SK-N-SH treated with all-trans-retinoic acid at 6 μM for 48 hours (cell line): ENCODE measurements around the gene DOK5.

Experiments used
- ATAC-seq: fragments of 200-7000 bp; cut with Tn5 transposase; 3 replicates; pipeline ENCODE4 v1.9.1; 2020; ENCODE audit warnings: mild to moderate bottlenecking, moderate library complexity
- ARNTL ChIP-seq: fragments of 450-650 bp; formaldehyde crosslinking; IDR thresholded peaks from 2 replicates; pipeline ENCODE4 v1.5.0; 2020; ENCODE audit warnings: low read depth, mild to moderate bottlenecking, moderate library complexity, borderline replicate concordance
- BACH2 ChIP-seq: fragments of 250-450 bp; sonication (Bioruptor Pico); IDR thresholded peaks from 2 replicates; pipeline ENCODE4 v1.9.0; 2021; ENCODE audit warnings: mild to moderate bottlenecking, borderline replicate concordance
- CSDC2 ChIP-seq: fragments of 250-450 bp; sonication (Bioruptor Pico); IDR thresholded peaks from 2 replicates; pipeline ENCODE4 v1.5.0; 2020; ENCODE audit warnings: mild to moderate bottlenecking, moderate library complexity
- CSRNP3 ChIP-seq: fragments of 250-450 bp; sonication (Bioruptor Pico); IDR thresholded peaks from 2 replicates; pipeline ENCODE4 v1.5.1; 2021; ENCODE audit warnings: mild to moderate bottlenecking, moderate library complexity
- ESRRG ChIP-seq: fragments of 250-450 bp; sonication (Bioruptor Pico); IDR thresholded peaks from 2 replicates; pipeline ENCODE4 v1.6.1; 2021; ENCODE audit warnings: mild to moderate bottlenecking
- GLIS3 ChIP-seq: fragments of 250-450 bp; sonication (Bioruptor Pico); IDR thresholded peaks from 2 replicates; pipeline ENCODE4 v1.5.0; 2020; ENCODE audit warnings: mild to moderate bottlenecking, moderate library complexity
- ISL1 ChIP-seq: fragments of 250-450 bp; sonication (Bioruptor Pico); IDR thresholded peaks from 2 replicates; pipeline ENCODE4 v2.1.2; 2022; ENCODE audit warnings: mild to moderate bottlenecking, moderate library complexity
- OSR1 ChIP-seq: fragments of 250-450 bp; sonication (Bioruptor Pico); IDR thresholded peaks from 2 replicates; pipeline ENCODE4 v1.8.0; 2022; ENCODE audit warnings: moderate library complexity, mild to moderate bottlenecking, inconsistent platforms
- RARB ChIP-seq: fragments of 250-450 bp; sonication (Bioruptor Pico); IDR thresholded peaks from 2 replicates; pipeline ENCODE4 v1.8.0; 2021; ENCODE audit warnings: mild to moderate bottlenecking, moderate library complexity
- SNAI2 ChIP-seq: fragments of 250-450 bp; sonication (Bioruptor Pico); IDR thresholded peaks from 2 replicates; pipeline ENCODE4 v1.5.0; 2020; ENCODE audit warnings: mild to moderate bottlenecking, moderate library complexity
- TCF4 ChIP-seq: fragments of 250-450 bp; sonication (Bioruptor Pico); IDR thresholded peaks from 2 replicates; pipeline ENCODE4 v1.8.0; 2021; ENCODE audit warnings: mild to moderate bottlenecking, moderate library complexity, borderline replicate concordance
- TOX ChIP-seq: fragments of 250-450 bp; sonication (Bioruptor Pico); IDR thresholded peaks from 2 replicates; pipeline ENCODE4 v1.8.0; 2021; ENCODE audit warnings: mild to moderate bottlenecking, moderate library complexity, borderline replicate concordance
- TSHZ2 ChIP-seq: fragments of 250-450 bp; sonication (Bioruptor Pico); IDR thresholded peaks from 2 replicates; pipeline ENCODE4 v1.5.0; 2020; ENCODE audit warnings: mild to moderate bottlenecking, moderate library complexity
- ZC3H10 ChIP-seq: fragments of 250-450 bp; sonication (Bioruptor Pico); IDR thresholded peaks from 2 replicates; pipeline ENCODE4 v1.5.1; 2021; ENCODE audit warnings: mild to moderate bottlenecking, moderate library complexity
- ZFP3 ChIP-seq: fragments of 250-450 bp; sonication (Bioruptor Pico); IDR thresholded peaks from 2 replicates; pipeline ENCODE4 v1.5.0; 2020; ENCODE audit warnings: mild to moderate bottlenecking, moderate library complexity
- ZFP30 ChIP-seq: fragments of 450-650 bp; formaldehyde crosslinking; IDR thresholded peaks from 2 replicates; pipeline ENCODE4 v1.5.0; 2022; ENCODE audit warnings: mild to moderate bottlenecking, moderate library complexity
- ZNF565 ChIP-seq: fragments of 450-650 bp; formaldehyde crosslinking; conservative IDR thresholded peaks from 2 replicates; pipeline ENCODE4 v1.5.0; 2020; ENCODE audit warnings: low read depth, mild to moderate bottlenecking, moderate library complexity
- ZNF70 ChIP-seq: fragments of 450-650 bp; formaldehyde crosslinking; IDR thresholded peaks from 2 replicates; pipeline ENCODE4 v1.5.0; 2020; ENCODE audit warnings: mild to moderate bottlenecking, moderate library complexity
- ZNF8 ChIP-seq: fragments of 450-650 bp; formaldehyde crosslinking; IDR thresholded peaks from 2 replicates; pipeline ENCODE4 v1.5.0; 2020; ENCODE audit warnings: mild to moderate bottlenecking, moderate library complexity
- TF ChIP-seq, protein P1 (sequence below): fragments of 250-450 bp; sonication (Bioruptor Pico); IDR thresholded peaks from 2 replicates; pipeline ENCODE4 v1.5.1; 2020; ENCODE audit warnings: low read depth, mild to moderate bottlenecking, moderate library complexity
- TF ChIP-seq, protein P2 (sequence below): fragments of 250-450 bp; sonication (Bioruptor Pico); IDR thresholded peaks from 2 replicates; pipeline ENCODE4 v1.8.0; 2020; ENCODE audit warnings: mild to moderate bottlenecking, moderate library complexity, borderline replicate concordance
- TF ChIP-seq, protein P3 (sequence below): fragments of 250-450 bp; sonication (Bioruptor Pico); IDR thresholded peaks from 2 replicates; pipeline ENCODE4 v1.8.0; 2021; ENCODE audit warnings: low read depth, mild to moderate bottlenecking, moderate library complexity, borderline replicate concordance

Gene DOK5

DNA sequence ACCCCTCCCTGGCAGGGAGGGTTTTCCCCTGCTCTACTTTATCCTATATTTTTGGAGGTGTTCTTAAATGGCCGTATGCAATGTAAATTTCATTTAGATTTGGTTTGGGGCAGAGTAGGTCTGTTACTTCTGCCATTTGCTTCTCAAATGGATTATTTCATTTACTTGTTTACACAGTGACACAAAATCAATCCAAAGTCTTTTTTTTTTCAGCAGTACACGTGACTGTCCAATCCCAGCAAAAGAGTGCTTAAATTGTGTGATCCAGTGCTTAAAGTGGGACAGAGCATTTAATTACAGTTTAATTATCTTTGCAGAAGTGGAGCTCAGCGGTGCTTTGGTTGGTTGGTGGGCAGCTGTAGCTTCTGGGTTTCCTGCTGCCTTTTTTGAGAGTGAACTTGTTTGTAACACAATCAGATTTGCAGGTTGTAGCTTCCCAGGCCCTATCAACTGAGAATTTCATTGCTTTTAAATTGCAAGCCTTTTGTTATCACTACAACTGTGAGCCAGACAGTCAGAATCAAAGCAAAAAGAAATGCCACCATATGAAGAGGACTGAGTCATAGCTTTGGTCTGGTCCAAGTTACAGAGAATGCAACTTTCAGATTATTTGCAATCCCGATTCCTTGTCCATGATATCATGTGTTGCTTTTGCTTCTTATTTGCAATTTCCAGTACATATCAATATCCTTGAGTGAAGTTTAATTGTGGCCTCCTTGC, 216.9 kb downstream of the DOK5 start:
- TF ChIP-seq, protein P1, sequence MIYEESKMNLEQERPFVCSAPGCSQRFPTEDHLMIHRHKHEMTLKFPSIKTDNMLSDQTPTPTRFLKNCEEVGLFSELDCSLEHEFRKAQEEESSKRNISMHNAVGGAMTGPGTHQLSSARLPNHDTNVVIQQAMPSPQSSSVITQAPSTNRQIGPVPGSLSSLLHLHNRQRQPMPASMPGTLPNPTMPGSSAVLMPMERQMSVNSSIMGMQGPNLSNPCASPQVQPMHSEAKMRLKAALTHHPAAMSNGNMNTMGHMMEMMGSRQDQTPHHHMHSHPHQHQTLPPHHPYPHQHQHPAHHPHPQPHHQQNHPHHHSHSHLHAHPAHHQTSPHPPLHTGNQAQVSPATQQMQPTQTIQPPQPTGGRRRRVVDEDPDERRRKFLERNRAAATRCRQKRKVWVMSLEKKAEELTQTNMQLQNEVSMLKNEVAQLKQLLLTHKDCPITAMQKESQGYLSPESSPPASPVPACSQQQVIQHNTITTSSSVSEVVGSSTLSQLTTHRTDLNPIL (CRISPR knock-in tag), result no peak
- TF ChIP-seq ZNF70, result no peak
- TF ChIP-seq TOX, result no peak
- no peak for TF ChIP-seq SNAI2 (CRISPR knock-in tag)
- TF ChIP-seq ISL1 (CRISPR knock-in tag), result no peak
- no peak for TF ChIP-seq BACH2 (CRISPR knock-in tag)
- TF ChIP-seq ARNTL (CRISPR knock-in tag), result no peak
- TF ChIP-seq, protein P2, sequence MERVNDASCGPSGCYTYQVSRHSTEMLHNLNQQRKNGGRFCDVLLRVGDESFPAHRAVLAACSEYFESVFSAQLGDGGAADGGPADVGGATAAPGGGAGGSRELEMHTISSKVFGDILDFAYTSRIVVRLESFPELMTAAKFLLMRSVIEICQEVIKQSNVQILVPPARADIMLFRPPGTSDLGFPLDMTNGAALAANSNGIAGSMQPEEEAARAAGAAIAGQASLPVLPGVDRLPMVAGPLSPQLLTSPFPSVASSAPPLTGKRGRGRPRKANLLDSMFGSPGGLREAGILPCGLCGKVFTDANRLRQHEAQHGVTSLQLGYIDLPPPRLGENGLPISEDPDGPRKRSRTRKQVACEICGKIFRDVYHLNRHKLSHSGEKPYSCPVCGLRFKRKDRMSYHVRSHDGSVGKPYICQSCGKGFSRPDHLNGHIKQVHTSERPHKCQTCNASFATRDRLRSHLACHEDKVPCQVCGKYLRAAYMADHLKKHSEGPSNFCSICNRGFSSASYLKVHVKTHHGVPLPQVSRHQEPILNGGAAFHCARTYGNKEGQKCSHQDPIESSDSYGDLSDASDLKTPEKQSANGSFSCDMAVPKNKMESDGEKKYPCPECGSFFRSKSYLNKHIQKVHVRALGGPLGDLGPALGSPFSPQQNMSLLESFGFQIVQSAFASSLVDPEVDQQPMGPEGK (CRISPR knock-in tag), result no peak
- no peak for TF ChIP-seq ZNF565 (CRISPR knock-in tag)
- TF ChIP-seq GLIS3 (CRISPR knock-in tag), result no peak
- TF ChIP-seq ZC3H10 (CRISPR knock-in tag), result no peak
- no peak for TF ChIP-seq CSDC2 (CRISPR knock-in tag)
- TF ChIP-seq, protein P3, sequence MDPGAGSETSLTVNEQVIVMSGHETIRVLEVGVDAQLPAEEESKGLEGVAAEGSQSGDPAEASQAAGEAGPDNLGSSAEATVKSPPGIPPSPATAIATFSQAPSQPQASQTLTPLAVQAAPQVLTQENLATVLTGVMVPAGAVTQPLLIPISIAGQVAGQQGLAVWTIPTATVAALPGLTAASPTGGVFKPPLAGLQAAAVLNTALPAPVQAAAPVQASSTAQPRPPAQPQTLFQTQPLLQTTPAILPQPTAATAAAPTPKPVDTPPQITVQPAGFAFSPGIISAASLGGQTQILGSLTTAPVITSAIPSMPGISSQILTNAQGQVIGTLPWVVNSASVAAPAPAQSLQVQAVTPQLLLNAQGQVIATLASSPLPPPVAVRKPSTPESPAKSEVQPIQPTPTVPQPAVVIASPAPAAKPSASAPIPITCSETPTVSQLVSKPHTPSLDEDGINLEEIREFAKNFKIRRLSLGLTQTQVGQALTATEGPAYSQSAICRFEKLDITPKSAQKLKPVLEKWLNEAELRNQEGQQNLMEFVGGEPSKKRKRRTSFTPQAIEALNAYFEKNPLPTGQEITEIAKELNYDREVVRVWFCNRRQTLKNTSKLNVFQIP, result no peak
- ATAC-seq, result no peak

GRCh38 chr20:54694516-54694915, 219.1 kb downstream of the DOK5 start:
- TF ChIP-seq SNAI2 (CRISPR knock-in tag) (no peak), TSHZ2 (CRISPR knock-in tag) (no peak), RARB (CRISPR knock-in tag) (no peak), ZC3H10 (CRISPR knock-in tag) (no peak), ZNF70 (no peak), GLIS3 (CRISPR knock-in tag) (no peak), ZNF8 (CRISPR knock-in tag) (no peak), ESRRG (CRISPR knock-in tag) (no peak), CSDC2 (CRISPR knock-in tag) (no peak), ARNTL (CRISPR knock-in tag) (no peak), TOX (no peak), CSRNP3 (CRISPR knock-in tag) (no peak), ZFP30 (no peak), OSR1 (no peak), BACH2 (CRISPR knock-in tag) (no peak), TCF4 (no peak), ISL1 (CRISPR knock-in tag) (no peak), ZFP3 (CRISPR knock-in tag) (no peak)
- TF ChIP-seq, protein P3, result no peak
- TF ChIP-seq, protein P2 (CRISPR knock-in tag), result no peak
- no peak for ATAC-seq
